ENCODE results near the gene PTH1R.

DNA sequence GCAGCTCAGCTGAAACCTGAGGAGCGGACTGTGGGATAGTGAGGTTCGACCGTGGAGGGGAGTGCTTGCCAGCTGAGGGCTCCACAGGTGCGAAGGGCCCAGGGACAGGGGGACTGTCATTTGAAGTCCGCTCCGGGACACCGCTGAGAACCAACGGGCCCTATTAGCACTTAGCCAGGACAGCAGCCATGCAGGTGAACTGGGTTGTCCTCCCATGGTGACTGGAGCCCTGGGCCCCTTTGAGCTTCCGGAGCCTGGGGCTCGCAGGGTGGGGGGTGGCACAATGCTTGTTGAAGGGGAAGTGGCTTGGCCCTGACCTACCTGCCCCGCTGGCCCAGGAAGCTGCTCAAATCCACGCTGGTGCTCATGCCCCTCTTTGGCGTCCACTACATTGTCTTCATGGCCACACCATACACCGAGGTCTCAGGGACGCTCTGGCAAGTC is 24.7 kb downstream of the PTH1R start:
- TF ChIP-seq, protein P1, sequence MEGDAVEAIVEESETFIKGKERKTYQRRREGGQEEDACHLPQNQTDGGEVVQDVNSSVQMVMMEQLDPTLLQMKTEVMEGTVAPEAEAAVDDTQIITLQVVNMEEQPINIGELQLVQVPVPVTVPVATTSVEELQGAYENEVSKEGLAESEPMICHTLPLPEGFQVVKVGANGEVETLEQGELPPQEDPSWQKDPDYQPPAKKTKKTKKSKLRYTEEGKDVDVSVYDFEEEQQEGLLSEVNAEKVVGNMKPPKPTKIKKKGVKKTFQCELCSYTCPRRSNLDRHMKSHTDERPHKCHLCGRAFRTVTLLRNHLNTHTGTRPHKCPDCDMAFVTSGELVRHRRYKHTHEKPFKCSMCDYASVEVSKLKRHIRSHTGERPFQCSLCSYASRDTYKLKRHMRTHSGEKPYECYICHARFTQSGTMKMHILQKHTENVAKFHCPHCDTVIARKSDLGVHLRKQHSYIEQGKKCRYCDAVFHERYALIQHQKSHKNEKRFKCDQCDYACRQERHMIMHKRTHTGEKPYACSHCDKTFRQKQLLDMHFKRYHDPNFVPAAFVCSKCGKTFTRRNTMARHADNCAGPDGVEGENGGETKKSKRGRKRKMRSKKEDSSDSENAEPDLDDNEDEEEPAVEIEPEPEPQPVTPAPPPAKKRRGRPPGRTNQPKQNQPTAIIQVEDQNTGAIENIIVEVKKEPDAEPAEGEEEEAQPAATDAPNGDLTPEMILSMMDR (IDR thresholded peaks at IDR 0.05), result no peak
- TF ChIP-seq POLR2A (IDR thresholded peaks at IDR 0.05) (no peak), EP300 (IDR thresholded peaks at IDR 0.05) (no peak)

All from upper lobe of left lung (tissue), 4 donors.